Activated T-cell treated with anti-CD3 and anti-CD28 coated beads, Interleukin-2, amount 50 U/mL, for 24 hours (primary cell): Measurements from ENCODE around the gene GAPT.
"Not testable (repeated sequence)": the region's sequence is repeated elsewhere in the genome, so short reads cannot be mapped to it uniquely, and the experiment has no call there.

Experiments
- DNase-seq: peaks from one replicate; pipeline ENCODE4 v3.0.0-alpha.2; 2020
- H3K27ac Mint-ChIP-seq: 2 replicates; pipeline ENCODE4 v1.8.0; 2020; ENCODE audit warnings: mild to moderate bottlenecking, mixed read lengths
- H3K27me3 Mint-ChIP-seq: 2 replicates; pipeline ENCODE4 v1.8.0; 2020; ENCODE audit warnings: mixed read lengths
- H3K36me3 Mint-ChIP-seq: 2 replicates; pipeline ENCODE4 v1.8.0; 2020; ENCODE audit warnings: low read depth, mixed read lengths
- H3K4me1 Mint-ChIP-seq: 2 replicates; pipeline ENCODE4 v1.8.0; 2020; ENCODE audit warnings: low read depth, mixed read lengths
- H3K4me3 Mint-ChIP-seq: 2 replicates; pipeline ENCODE4 v1.8.0; 2020; ENCODE audit warnings: mild to moderate bottlenecking, moderate library complexity, mixed read lengths
- H3K9me3 Mint-ChIP-seq: 2 replicates; pipeline ENCODE4 v1.8.0; 2020; ENCODE audit warnings: mixed read lengths

The GAPT gene

GRCh38 chr5:58505502-58505901 is 14.3 kb downstream of the GAPT start:
- Mint-ChIP-seq H3K9me3 (no peaks in the 10 kb centered on the region), H3K36me3 (no peaks in the 10 kb centered on the region), H3K4me3 (no peak overlapping the region), H3K27me3 (peaks cover 30% of the 10 kb centered on the region), H3K27ac (no peak overlapping the region), H3K4me1 (no peaks in the 10 kb centered on the region)
- no peak for DNase-seq

- H3K27me3 Mint-ChIP-seq: peaks cover 31% of the 10 kb centered on the region
- no peak overlapping the region for H3K27ac Mint-ChIP-seq
- DNase-seq: no peak
- no peaks in the 10 kb centered on the region for H3K4me1 Mint-ChIP-seq
- H3K36me3 Mint-ChIP-seq: no peaks in the 10 kb centered on the region
- no peaks in the 10 kb centered on the region for H3K9me3 Mint-ChIP-seq
- H3K4me3 Mint-ChIP-seq: no peak overlapping the region
These were observed 14.9 kb downstream of the GAPT start for GRCh38 chr5:58505971-58506640.

GRCh38 chr5:58507715-58508114 is 16.5 kb downstream of the GAPT start:
- Mint-ChIP-seq H3K27ac (no peak overlapping the region), H3K27me3 (peaks cover 30% of the 10 kb centered on the region), H3K4me3 (no peak overlapping the region), H3K4me1 (no peaks in the 10 kb centered on the region), H3K36me3 (no peaks in the 10 kb centered on the region), H3K9me3 (no peaks in the 10 kb centered on the region)
- DNase-seq: no peak

- no peak overlapping the region for H3K27ac Mint-ChIP-seq
- no peak for DNase-seq
- H3K36me3 Mint-ChIP-seq: no peaks in the 10 kb centered on the region
These were observed 26.0 kb downstream of the GAPT start for GRCh38 chr5:58517198-58517597.

GRCh38 chr5:58523956-58524355 is 32.7 kb downstream of the GAPT start:
- no peak for DNase-seq
- H3K4me3 Mint-ChIP-seq: no peak overlapping the region
- H3K36me3 Mint-ChIP-seq: no peaks in the 10 kb centered on the region
- no peaks in the 10 kb centered on the region for H3K4me1 Mint-ChIP-seq
- H3K27me3 Mint-ChIP-seq: peaks cover 9% of the 10 kb centered on the region
- no peak overlapping the region for H3K27ac Mint-ChIP-seq
- H3K9me3 Mint-ChIP-seq: peaks cover 4% of the 10 kb centered on the region

More at GRCh38 chr5:58517198-58517597, 26.0 kb downstream of the GAPT start:
- no peaks in the 10 kb centered on the region for H3K4me1 Mint-ChIP-seq
- H3K9me3 Mint-ChIP-seq: peaks cover 27% of the 10 kb centered on the region
- H3K27me3 Mint-ChIP-seq: peaks cover 16% of the 10 kb centered on the region
- H3K4me3 Mint-ChIP-seq: no peak overlapping the region

- Mint-ChIP-seq H3K4me3 (no peak overlapping the region), H3K27me3 (peaks cover 5% of the 10 kb centered on the region), H3K36me3 (no peaks in the 10 kb centered on the region), H3K27ac (no peak overlapping the region), H3K4me1 (no peaks in the 10 kb centered on the region), H3K9me3 (peaks cover 4% of the 10 kb centered on the region)
- no peak for DNase-seq
These were observed 33.3 kb downstream of the GAPT start for GRCh38 chr5:58524571-58524970.

- Mint-ChIP-seq H3K27me3 (no peaks in the 10 kb centered on the region), H3K4me3 (no peak overlapping the region), H3K36me3 (no peaks in the 10 kb centered on the region), H3K27ac (no peak overlapping the region), H3K4me1 (no peaks in the 10 kb centered on the region), H3K9me3 (peaks cover 20% of the 10 kb centered on the region)
- DNase-seq: no peak
These were observed 39.8 kb downstream of the GAPT start for GRCh38 chr5:58530942-58531490.

- not testable (repeated sequence) for H3K27ac Mint-ChIP-seq, DNase-seq, H3K36me3 Mint-ChIP-seq, H3K4me3 Mint-ChIP-seq, H3K27me3 Mint-ChIP-seq, H3K4me1 Mint-ChIP-seq
- H3K9me3 Mint-ChIP-seq: peaks cover 11% of the 10 kb centered on the region
These were observed 50.7 kb downstream of the GAPT start for GRCh38 chr5:58541935-58542334.

- Mint-ChIP-seq H3K4me3 (no peak overlapping the region), H3K9me3 (peaks cover 11% of the 10 kb centered on the region), H3K27ac (no peak overlapping the region), H3K4me1 (no peaks in the 10 kb centered on the region), H3K36me3 (no peaks in the 10 kb centered on the region), H3K27me3 (peaks cover 7% of the 10 kb centered on the region)
- no peak for DNase-seq
These were observed 51.5 kb downstream of the GAPT start for GRCh38 chr5:58542709-58543108.

GRCh38 chr5:58543723-58544122 is 52.5 kb downstream of the GAPT start:
- Mint-ChIP-seq H3K4me1 (no peaks in the 10 kb centered on the region), H3K27ac (no peak overlapping the region), H3K27me3 (peaks cover 5% of the 10 kb centered on the region), H3K4me3 (no peak overlapping the region), H3K9me3 (peaks cover 9% of the 10 kb centered on the region), H3K36me3 (no peaks in the 10 kb centered on the region)
- no peak for DNase-seq

GRCh38 chr5:58544195-58544594 is 53.0 kb downstream of the GAPT start:
- Mint-ChIP-seq H3K36me3 (no peaks in the 10 kb centered on the region), H3K4me3 (no peak overlapping the region), H3K27me3 (peaks cover 4% of the 10 kb centered on the region), H3K27ac (no peak overlapping the region), H3K4me1 (no peaks in the 10 kb centered on the region), H3K9me3 (peaks cover 8% of the 10 kb centered on the region)
- DNase-seq: no peak

GRCh38 chr5:58544926-58545325 is 53.7 kb downstream of the GAPT start:
- Mint-ChIP-seq H3K4me1 (no peaks in the 10 kb centered on the region), H3K27me3 (peaks cover 4% of the 10 kb centered on the region), H3K9me3 (peaks cover 8% of the 10 kb centered on the region), H3K36me3 (no peaks in the 10 kb centered on the region), H3K27ac (no peak overlapping the region), H3K4me3 (no peak overlapping the region)
- no peak for DNase-seq

GRCh38 chr5:58545912-58546311 is 54.7 kb downstream of the GAPT start:
- Mint-ChIP-seq H3K4me3 (no peak overlapping the region), H3K27me3 (peaks cover 4% of the 10 kb centered on the region), H3K36me3 (no peaks in the 10 kb centered on the region), H3K4me1 (no peaks in the 10 kb centered on the region), H3K9me3 (peaks cover 4% of the 10 kb centered on the region), H3K27ac (no peak overlapping the region)
- DNase-seq: no peak
